GM12891 (cell line): ENCODE measurements around the gene OPRL1.

Experiments used
- PAX5 ChIP-seq: IDR thresholded peaks from 2 replicates; pipeline ENCODE4 v1.6.1; 2011; ENCODE audit warnings: low read length, moderate library complexity, mild to moderate bottlenecking; ENCODE audit not compliant: insufficient read depth, severe bottlenecking
- POLR2A ChIP-seq: IDR thresholded peaks from 2 replicates; pipeline ENCODE4 v1.6.1; 2011; ENCODE audit warnings: low read depth, low read length, control low read depth
- POLR2AphosphoS5 ChIP-seq: IDR thresholded peaks from 2 replicates; pipeline ENCODE4 v1.6.1; 2011; ENCODE audit warnings: low read depth, low read length, control low read depth
- POU2F2 ChIP-seq: IDR thresholded peaks from 2 replicates; pipeline ENCODE4 v1.6.1; 2011; ENCODE audit warnings: low read depth, mild to moderate bottlenecking, control low read depth, low read length, moderate library complexity
- SPI1 ChIP-seq: IDR thresholded peaks from 2 replicates; pipeline ENCODE4 v1.6.1; 2011; ENCODE audit warnings: low read depth, low read length, control low read depth
- TAF1 ChIP-seq: IDR thresholded peaks from 2 replicates; pipeline ENCODE4 v1.6.1; 2011; ENCODE audit warnings: low read depth, low read length, control low read depth

DNA sequence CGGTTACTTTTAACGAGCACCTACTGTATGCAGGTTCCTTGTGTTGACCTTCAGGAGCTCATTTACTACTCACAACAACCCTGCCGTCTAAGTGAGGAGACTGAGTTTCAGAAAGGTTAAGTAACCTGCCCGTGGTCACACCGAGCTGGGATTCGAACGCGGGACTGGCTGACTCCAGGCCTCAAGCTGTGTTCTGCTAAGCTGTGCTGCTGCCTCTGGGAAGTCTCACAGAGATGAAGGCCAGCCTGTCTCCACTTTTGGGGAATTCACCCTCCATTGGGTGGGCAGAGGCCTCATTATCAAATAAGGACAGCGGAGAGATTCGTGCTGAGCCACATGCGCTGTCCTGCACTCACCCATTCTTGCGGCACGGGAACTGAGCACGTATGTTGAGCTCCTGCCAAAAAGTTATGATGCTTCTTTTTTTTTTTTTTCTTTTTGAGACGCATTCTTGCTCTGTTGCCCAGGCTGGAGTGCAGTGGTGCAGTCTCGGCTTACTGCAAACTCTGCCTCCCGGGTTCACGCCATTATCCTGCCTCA, 58.5 kb downstream of the OPRL1 start:
- no peak for TF ChIP-seq POLR2A
- no peak for TF ChIP-seq SPI1
- TF ChIP-seq POLR2AphosphoS5, result no peak
- no peak for TF ChIP-seq TAF1
- no peak for TF ChIP-seq PAX5
- no peak for TF ChIP-seq POU2F2
